Activated CD4-positive, CD25-positive, alpha-beta regulatory T cell treated with anti-CD3 and anti-CD28 coated beads, Interleukin-2, amount 50 U/mL, for 16 hours (primary cell): ENCODE measurements around the gene H3-3A.

Experiments
- DNase-seq: peaks from one replicate; pipeline ENCODE4 v3.0.0-alpha.2; 2020; ENCODE audit warnings: low read depth, low spot score

Gene H3-3A

GRCh38 chr1:226111098-226111882 is 48.8 kb downstream of the H3-3A start:
- no peak for DNase-seq

- no peak for DNase-seq
Observed at GRCh38 chr1:226111883-226112261, 49.4 kb downstream of the H3-3A start.

GRCh38 chr1:226112626-226113025 is 50.1 kb downstream of the H3-3A start:
- no peak for DNase-seq

GRCh38 chr1:226116673-226117072 is 54.2 kb downstream of the H3-3A start:
- DNase-seq = no peak

- no peak for DNase-seq
Observed at GRCh38 chr1:226117330-226117729, 54.8 kb downstream of the H3-3A start.

- DNase-seq = no peak
Observed at GRCh38 chr1:226118357-226118756, 55.8 kb downstream of the H3-3A start.

GRCh38 chr1:226119169-226119568 is 56.7 kb downstream of the H3-3A start:
- no peak for DNase-seq

- DNase-seq = no peak
Observed at GRCh38 chr1:226120398-226120797, 57.9 kb downstream of the H3-3A start.

- no peak for DNase-seq
Observed at GRCh38 chr1:226121049-226121586, 58.6 kb downstream of the H3-3A start.
